OCI-LY1 (cell line): ENCODE data around the gene LAMC1.

Experiments
- CTCF ChIP-seq: fragments of 200-600 bp; sonication (generic), shearing (Covaris generic); IDR thresholded peaks from 2 replicates; pipeline ENCODE4 v1.5.1; 2017; ENCODE audit warnings: mild to moderate bottlenecking, antibody characterized with exemption, low read length, moderate library complexity, mixed read lengths
- EZH2 ChIP-seq: fragments of 200-600 bp; sonication (generic), shearing (Covaris generic); IDR thresholded peaks from 2 replicates; pipeline ENCODE4 v1.8.0; 2017; ENCODE audit warnings: borderline replicate concordance, mixed run types, mild to moderate bottlenecking, antibody characterized with exemption, low read length, moderate library complexity, mixed read lengths

- TF ChIP-seq CTCF: no peak
- no peak for TF ChIP-seq EZH2
These were observed 22.9 kb upstream of the LAMC1 start for GRCh38 chr1:183000167-183000962.
